H1 (cell line): ENCODE measurements around the gene CLDN15. TPM values are rescaled to one million over a fixed set of nuclear protein-coding genes. Genes with fewer than 3 reads are reported as not detected.

Experiments
- CTCF ChIA-PET: fragments of 300-600 bp; sonication (Branson Sonifier 250); formaldehyde crosslinking; loops from one replicate; lab custom pipeline; 2021; ENCODE audit not compliant: partially characterized antibody; lab: Charles Lee
- POLR2A ChIA-PET: fragments of 300-600 bp; sonication (Branson Sonifier 250); formaldehyde crosslinking; loops from one replicate; lab custom pipeline; 2021; ENCODE audit warnings: inconsistent platforms; ENCODE audit not compliant: partially characterized antibody; lab: Charles Lee
- DNase-seq, 2 experiments: peaks; one replicate each; pipeline versions ENCODE4 v3.0.0 to v3.0.0-alpha.2; 2010 to 2022; ENCODE audit warnings: low spot score in 2 of 2, low read depth in 1 of 2, mixed read lengths in 1 of 2
- FAIRE-seq: peaks from 2 replicates; lab custom pipeline; 2011; peaks lifted over from hg19 to GRCh38; lab: Jason Lieb, UNC
- H2AFZ ChIP-seq: 2 replicates; pipeline ENCODE4 v1.8.1; 2012; ENCODE audit warnings: low read length, inconsistent platforms
- H2AK5ac ChIP-seq: 2 replicates; pipeline ENCODE4 v1.6.1; 2013; ENCODE audit warnings: low read depth, low read length
- H2BK120ac ChIP-seq: replicated peaks from 2 replicates; pipeline ENCODE3; 2013; ENCODE audit warnings: low read depth, low read length, inconsistent platforms
- H2BK12ac ChIP-seq: 2 replicates; pipeline ENCODE4 v1.6.1; 2013; ENCODE audit warnings: low read depth, low read length
- H2BK15ac ChIP-seq: 2 replicates; pipeline ENCODE4 v1.6.1; 2013; ENCODE audit warnings: low read length
- H2BK20ac ChIP-seq: 2 replicates; pipeline ENCODE4 v1.6.1; 2013; ENCODE audit warnings: low read length
- H2BK5ac ChIP-seq: 2 replicates; pipeline ENCODE4 v1.6.1; 2013; ENCODE audit warnings: low read depth, low read length
- H3K14ac ChIP-seq: 2 replicates; pipeline ENCODE4 v1.6.1; 2013; ENCODE audit warnings: inconsistent platforms; ENCODE audit not compliant: insufficient read length
- H3K18ac ChIP-seq: 2 replicates; pipeline ENCODE4 v1.6.1; 2013; ENCODE audit warnings: low read length; ENCODE audit errors: extremely low read depth
- H3K23ac ChIP-seq: 2 replicates; pipeline ENCODE4 v1.6.1; 2013; ENCODE audit warnings: inconsistent platforms; ENCODE audit not compliant: insufficient read length
- H3K23me2 ChIP-seq: 2 replicates; pipeline ENCODE4 v1.6.1; 2013; ENCODE audit warnings: low read depth, low read length
- H3K27ac ChIP-seq: 2 replicates; pipeline ENCODE4 v1.6.1; 2011; ENCODE audit warnings: low read depth, low read length, inconsistent platforms
- H3K27me3 ChIP-seq, 4 experiments: replicated peaks in 1 of 4; 1 replicate in 1 of 4; 2 replicates in 3 of 4; pipeline versions ENCODE4 v1.6.1 to v1.8.1; 2011 to 2013; ENCODE audit warnings: low read length in 3 of 4, mild to moderate bottlenecking in 3 of 4, inconsistent platforms in 2 of 4, mixed read lengths in 2 of 4, moderate library complexity in 1 of 4; ENCODE audit not compliant: control insufficient read depth in 3 of 4, insufficient read depth in 3 of 4; ENCODE audit errors: extremely low read depth in 1 of 4
- H3K36me3 ChIP-seq, 4 experiments: 2 replicates each; pipeline versions ENCODE4 v1.6.1 to v1.8.1; 2011 to 2013; ENCODE audit warnings: mild to moderate bottlenecking in 4 of 4, low read length in 3 of 4, moderate library complexity in 2 of 4, control low read depth in 1 of 4, inconsistent platforms in 1 of 4; ENCODE audit not compliant: insufficient read depth in 4 of 4, control insufficient read depth in 2 of 4
- H3K4ac ChIP-seq: replicated peaks from 2 replicates; pipeline ENCODE3; 2013; ENCODE audit warnings: low read length, low read depth, mixed read lengths, inconsistent platforms; ENCODE audit not compliant: insufficient read length
- H3K4me1 ChIP-seq, 4 experiments: replicated peaks in 1 of 4; 1 replicate in 1 of 4; 2 replicates in 3 of 4; pipeline versions ENCODE4 v1.6.1 to v1.8.1; 2011 to 2013; ENCODE audit warnings: low read length in 3 of 4, inconsistent platforms in 2 of 4, mixed read lengths in 1 of 4; ENCODE audit not compliant: insufficient read depth in 4 of 4, control insufficient read depth in 3 of 4
- H3K4me2 ChIP-seq, 2 experiments: 2 replicates each; pipeline versions ENCODE4 v1.6.1 to v1.8.1; 2011 to 2013; ENCODE audit warnings: low read depth in 2 of 2, low read length in 2 of 2, control low read depth in 1 of 2, inconsistent platforms in 1 of 2, mild to moderate bottlenecking in 1 of 2; ENCODE audit not compliant: insufficient read depth in 1 of 2
- H3K4me3 ChIP-seq, 4 experiments: fragments of 200-600, 300-600 bp in 1 of 4; sonication (generic), shearing (Covaris generic), sonication (Bioruptor Twin) in 1 of 4; 2 replicates each; pipeline versions ENCODE4 v1.5.1 to v1.8.1; 2011 to 2016; ENCODE audit warnings: low read length in 4 of 4, low read depth in 3 of 4, control low read depth in 2 of 4, inconsistent platforms in 2 of 4, mild to moderate bottlenecking in 2 of 4, mixed read lengths in 1 of 4, moderate library complexity in 1 of 4; ENCODE audit not compliant: insufficient read depth in 2 of 4; ENCODE audit errors: extremely low read depth in 1 of 4
- H3K56ac ChIP-seq: replicated peaks from 2 replicates; pipeline ENCODE3; 2013; ENCODE audit warnings: low read depth, mild to moderate bottlenecking, mixed read lengths, low read length, inconsistent platforms; ENCODE audit not compliant: insufficient read length
- H3K79me1 ChIP-seq: 2 replicates; pipeline ENCODE4 v1.6.1; 2013; ENCODE audit warnings: low read depth, low read length, control low read depth
- H3K79me2 ChIP-seq, 2 experiments: 2 replicates each; pipeline versions ENCODE4 v1.6.1 to v1.8.1; 2012 to 2013; ENCODE audit warnings: low read length in 2 of 2, mild to moderate bottlenecking in 2 of 2, inconsistent platforms in 1 of 2; ENCODE audit not compliant: insufficient read depth in 2 of 2, control insufficient read depth in 1 of 2
- H3K9ac ChIP-seq, 4 experiments: replicated peaks in 1 of 4; 1 replicate in 1 of 4; 2 replicates in 3 of 4; pipeline versions ENCODE4 v1.6.1 to v1.8.1; 2011 to 2013; ENCODE audit warnings: low read depth in 3 of 4, low read length in 3 of 4, control low read depth in 2 of 4, mild to moderate bottlenecking in 2 of 4, moderate library complexity in 2 of 4, inconsistent platforms in 1 of 4; ENCODE audit errors: extremely low read depth in 1 of 4
- H3K9me3 ChIP-seq, 2 experiments: 2 replicates each; pipeline versions ENCODE4 v1.6.1 to v1.8.1; 2012 to 2013; ENCODE audit warnings: mild to moderate bottlenecking in 2 of 2, moderate library complexity in 2 of 2, control low read depth in 1 of 2, inconsistent platforms in 1 of 2, low read depth in 1 of 2, low read length in 1 of 2, mixed read lengths in 1 of 2; ENCODE audit not compliant: insufficient read depth in 2 of 2
- H4K20me1 ChIP-seq, 2 experiments: replicated peaks in 1 of 2; 2 replicates each; pipeline versions ENCODE3 to v1.8.1; 2011 to 2013; ENCODE audit warnings: inconsistent platforms in 2 of 2, low read length in 2 of 2, mild to moderate bottlenecking in 1 of 2; ENCODE audit not compliant: insufficient read depth in 2 of 2, control insufficient read depth in 1 of 2
- H4K5ac ChIP-seq: 2 replicates; pipeline ENCODE4 v1.6.1; 2013; ENCODE audit warnings: low read length, low read depth, mixed read lengths, inconsistent platforms; ENCODE audit not compliant: insufficient read length
- H4K8ac ChIP-seq: 2 replicates; pipeline ENCODE4 v1.8.0; 2013; ENCODE audit warnings: mild to moderate bottlenecking, moderate library complexity, low read length, inconsistent platforms; ENCODE audit not compliant: insufficient read depth; ENCODE audit errors: extremely low read depth
- H4K91ac ChIP-seq: replicated peaks from 2 replicates; pipeline ENCODE3; 2013; ENCODE audit warnings: low read length, mixed read lengths, inconsistent platforms; ENCODE audit not compliant: insufficient read length
- BACH1 ChIP-seq: IDR thresholded peaks from 2 replicates; pipeline ENCODE4 v1.6.1; 2012; ENCODE audit warnings: low read length, improper control_type of control experiment
- BRCA1 ChIP-seq: IDR thresholded peaks from 2 replicates; pipeline ENCODE4 v1.6.1; 2012; ENCODE audit warnings: low read depth, low read length, improper control_type of control experiment
- CTCF ChIP-seq, 3 experiments: IDR thresholded peaks; 1 replicate in 2 of 3; 2 replicates in 1 of 3; pipeline versions ENCODE4 v1.5.1 to v1.6.1; 2011; ENCODE audit warnings: low read length in 3 of 3, mild to moderate bottlenecking in 3 of 3, inconsistent platforms in 2 of 3, low read depth in 1 of 3, moderate library complexity in 1 of 3; ENCODE audit not compliant: insufficient read depth in 1 of 3; ENCODE audit errors: control extremely low read depth in 1 of 3
- PHF8 ChIP-seq: fragments of 200-600 bp; sonication (generic); conservative IDR thresholded peaks from 2 replicates; pipeline ENCODE4 v1.7.1; 2012; ENCODE audit warnings: low read depth, mild to moderate bottlenecking, inconsistent platforms, low read length, moderate library complexity
- RXRA ChIP-seq: IDR thresholded peaks from 2 replicates; pipeline ENCODE4 v1.6.1; 2011; ENCODE audit warnings: low read depth, mild to moderate bottlenecking, low read length, moderate library complexity; ENCODE audit not compliant: insufficient read depth
- SAP30 ChIP-seq: fragments of 300-600 bp; sonication (generic); IDR thresholded peaks from 2 replicates; pipeline ENCODE4 v1.7.1; 2012; ENCODE audit warnings: low read length, moderate library complexity, mild to moderate bottlenecking, inconsistent platforms; ENCODE audit not compliant: insufficient read depth, insufficient replicate concordance
- SIN3A ChIP-seq, 2 experiments: IDR thresholded peaks in 1 of 2; conservative IDR thresholded peaks in 1 of 2; 2 replicates each; pipeline ENCODE4 v1.6.1; 2011 to 2012; ENCODE audit warnings: low read length in 2 of 2, improper control_type of control experiment in 1 of 2, low read depth in 1 of 2, mild to moderate bottlenecking in 1 of 2
- WGBS, 2 experiments: shearing (Covaris generic) in 1 of 2; methylation state at CpG; one replicate each; pipeline versions ENCODE4 v1.1.6 to v1.1.7; 2013 to 2015; ENCODE audit warnings: low lambda C conversion rate in 2 of 2, mixed read lengths in 2 of 2, inconsistent platforms in 1 of 2, low coverage in 1 of 2, missing lambda C conversion rate in 1 of 2; ENCODE audit not compliant: insufficient replicate concordance in 2 of 2, insufficient coverage in 1 of 2, insufficient read length in 1 of 2; ENCODE audit errors: extremely low coverage in 1 of 2, missing lambda C conversion rate in 1 of 2; 5-methylcytosine and 5-hydroxymethylcytosine counted together
- polyA plus RNA-seq, 7 experiments: library from polyadenylated mRNA; depleted of rRNA in 3 of 7; stranded (reverse) in 5 of 7; unstranded in 2 of 7; fragments of >200 nt in 5 of 7; fragments of 200-250 nt in 2 of 7; gene quantifications; 1 replicate in 5 of 7; 2 replicates in 1 of 7; 4 replicates in 1 of 7; pipeline versions ENCODE4 v1.2.1 to v1.2.3, GENCODE V29; 2011 to 2013; ENCODE audit warnings: missing spikeins in 2 of 7, mixed read lengths in 2 of 7
- total RNA-seq: library from RNA; stranded (reverse); fragmentation: NEBNext Ultra II Directional; extraction: Animal tissue kit (Norgen Biotek cat#: 25700); gene quantifications from 2 replicates; pipeline ENCODE4 v1.2.1, GENCODE V29; 2021

The CLDN15 gene
- total and polyA plus RNA-seq, 2 of the 8 experiments (the other 6 are each of a cell fraction or from before 2014, with no cell fraction given): 5.5 to 7.6 TPM

GRCh38 chr7:101239191-101239950 is 1.8 kb upstream of the CLDN15 start:
- Histone ChIP-seq H3K27me3 (no peaks in the 10 kb centered on the region), H3K79me2 (peaks cover 0 to 16% of the 10 kb centered on the region in 2 experiments; a peak in 1 of 4 replicates), H3K79me1 (peaks cover 6% of the 10 kb centered on the region; the same call in 1 of the 2 replicates), H2BK12ac (0 out of 2 replicates have a peak overlapping the region, but pooled peaks have one; percentile 9), H2BK5ac (peak overlapping the region; percentile 52; the same call in 1 of the 2 replicates), H3K4ac (no peak overlapping the region), H2AK5ac (no peak overlapping the region), H2BK15ac (no peak overlapping the region), H4K91ac (no peak overlapping the region), H3K14ac (no peak overlapping the region), H3K36me3 (no peaks in the 10 kb centered on the region; a peak in 2 of 8 replicates), H3K23me2 (peaks cover 1% of the 10 kb centered on the region), H3K9me3 (no peaks in the 10 kb centered on the region), H3K27ac (no peak overlapping the region; the same call in 1 of the 2 replicates), H3K4me3 (no peak overlapping the region), H3K23ac (no peak overlapping the region), H3K4me1 (peaks cover 0 to 9% (median 4%) of the 10 kb centered on the region in 4 experiments; a peak in 5 of 7 replicates), H3K56ac (no peak overlapping the region), H3K4me2 (no peak overlapping the region), H2AFZ (no peak overlapping the region), H4K5ac (no peak overlapping the region), H4K8ac (no peak overlapping the region), H4K20me1 (peaks cover 0 to 16% of the 10 kb centered on the region in 2 experiments), H2BK120ac (no peak overlapping the region), H3K9ac (no peak overlapping the region), H3K18ac (no peak overlapping the region), H2BK20ac (no peak overlapping the region)
- POLR2A ChIA-PET: interaction anchor here (1.0 to 2.3 kb wide), 2 partner anchors 34 to 71 kb away, joined by 3 to 7 read pairs; no protein-coding TSS in a partner anchor
- CTCF ChIA-PET: interaction anchor here (1.0 to 2.0 kb wide), 6 partner anchors 17 to 264 kb away, joined by 3 to 7 read pairs (median 4); no protein-coding TSS in a partner anchor
- DNase-seq (no peak), FAIRE-seq (no peak)
- 91% methylated on average over 23 of the region's 27 CpGs; no CpG with 5 or more reads in 1 of the 2 experiments for WGBS, 2 experiments
- TF ChIP-seq SAP30 (no peak), SIN3A (conservative IDR thresholded peaks at IDR 0.05 in 1 of 2, IDR thresholded peaks at IDR 0.05 in 1 of 2; ENCODE audit: low read depth in 1 of 2, low read length in 2 of 2) (no peak), PHF8 (no peak), BACH1 (no peak), BRCA1 (no peak), RXRA (no peak), CTCF (IDR thresholded peaks at IDR 0.05; ENCODE audit: control extremely low read depth in 1 of 3, insufficient read depth in 1 of 3, low read depth in 1 of 3, low read length in 3 of 3) (no peak)
